Right lung (tissue), 5 donors: ENCODE results near the gene PPFIA4. TPM values are rescaled to one million over a fixed set of nuclear protein-coding genes. Genes with fewer than 3 reads are reported as not detected.

Experiments used
- DNase-seq, 2 donors: peaks; one replicate each; pipeline ENCODE4 v3.0.0-alpha.2; 2013
- polyA plus RNA-seq, 5 donors: library from polyadenylated mRNA; unstranded; fragments of 120-200 nt; gene quantifications; one replicate each; pipeline versions ENCODE4 v1.2.1 to v1.2.3, GENCODE V29; 2013; ENCODE audit warnings: inconsistent platforms in 1 of 5, low replicate concordance in 1 of 5; ENCODE audit not compliant: insufficient read length in 5 of 5, insufficient read depth in 1 of 5

PPFIA4 gene
- polyA plus RNA-seq, 5 donors: 2.9 to 5.3 (median 3.1) TPM

DNA sequence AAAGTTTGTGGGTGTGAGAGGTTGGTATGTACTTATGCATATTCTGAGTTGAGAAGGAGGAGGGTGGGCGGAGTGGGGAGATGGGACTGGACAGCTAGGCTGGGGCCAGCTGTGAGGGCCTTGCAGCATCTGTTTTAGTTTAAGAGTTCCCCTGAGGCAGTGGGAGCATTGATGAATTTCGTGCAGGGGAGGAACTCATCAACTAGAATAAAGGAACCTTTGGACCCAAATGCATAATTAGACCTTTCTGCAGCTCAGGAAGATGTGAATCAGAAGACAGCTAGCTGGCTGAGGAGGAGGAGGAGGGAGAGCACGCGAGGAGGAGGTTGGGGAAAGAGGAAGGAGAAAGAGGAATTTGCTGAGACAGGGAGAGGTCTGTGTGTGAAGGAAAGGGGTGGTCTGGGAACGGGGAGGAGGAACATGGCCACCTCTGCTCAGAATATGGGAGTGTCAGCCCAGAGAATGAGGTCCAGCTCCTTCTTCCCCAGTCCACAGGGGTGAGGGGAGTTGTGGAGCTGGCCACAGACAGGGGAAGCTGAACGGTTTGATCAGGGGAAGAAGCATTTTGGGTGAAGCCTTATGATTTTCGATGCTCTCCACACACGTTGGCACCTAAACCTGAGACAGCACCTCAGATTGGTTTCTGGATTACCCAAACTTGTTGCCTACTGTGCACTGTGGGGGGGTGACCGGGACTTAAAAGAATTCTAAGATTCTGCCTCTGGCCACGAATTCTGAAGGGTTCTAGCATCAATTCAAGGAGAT is 31.8 kb downstream of the PPFIA4 start:
- no peak for DNase-seq

- DNase-seq: no peak
Measured at GRCh38 chr1:203058676-203058935, 32.3 kb downstream of the PPFIA4 start.

GRCh38 chr1:203059485-203059884 is 33.2 kb downstream of the PPFIA4 start:
- no peak for DNase-seq

- no peak for DNase-seq
Measured at GRCh38 chr1:203060115-203060514, 33.8 kb downstream of the PPFIA4 start.

DNA sequence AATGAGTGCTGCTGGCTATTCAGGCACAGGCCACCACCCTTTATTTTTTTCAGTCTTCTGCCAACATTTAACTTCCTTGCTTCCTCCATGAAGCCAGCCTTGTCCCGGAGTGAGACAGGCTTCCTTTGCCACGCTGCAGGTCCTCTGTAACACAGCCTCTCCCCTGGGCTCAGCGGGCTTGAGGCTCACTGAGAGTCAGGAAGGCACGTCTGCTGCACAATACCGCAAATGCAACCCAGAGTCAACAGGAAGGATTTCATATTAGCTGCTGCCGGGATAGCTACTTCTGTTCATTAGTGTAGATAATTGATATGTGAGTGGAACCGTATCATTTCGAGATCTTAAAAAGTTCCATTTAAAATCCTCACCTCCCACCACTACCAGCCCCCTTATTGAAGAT is 37.0 kb downstream of the PPFIA4 start:
- DNase-seq: no peak

GRCh38 chr1:203065191-203065590 is 38.9 kb downstream of the PPFIA4 start:
- DNase-seq: no peak

GRCh38 chr1:203065986-203066385 is 39.7 kb downstream of the PPFIA4 start:
- peak; percentile 38 to 44 for DNase-seq

DNA sequence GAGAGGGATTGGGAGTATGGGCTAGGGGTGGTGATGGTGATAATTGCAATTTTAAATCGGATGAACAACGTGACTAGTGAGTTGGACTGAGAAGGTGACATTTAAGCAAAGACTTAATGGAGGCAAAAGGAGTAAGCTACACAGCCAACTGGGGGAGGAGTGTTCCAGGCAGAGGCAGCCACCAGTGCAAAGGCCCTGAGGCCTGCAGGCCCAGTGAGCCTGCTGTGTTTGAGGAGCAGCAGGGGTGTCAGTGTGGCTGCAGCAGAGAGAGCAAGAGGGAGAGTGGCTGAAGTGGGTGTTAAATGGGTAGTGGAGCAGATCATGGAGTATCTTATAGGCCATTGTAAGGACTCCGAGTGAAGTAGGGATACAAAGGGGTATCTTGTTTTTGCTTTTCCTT is 40.7 kb downstream of the PPFIA4 start:
- DNase-seq: no peak

DNA sequence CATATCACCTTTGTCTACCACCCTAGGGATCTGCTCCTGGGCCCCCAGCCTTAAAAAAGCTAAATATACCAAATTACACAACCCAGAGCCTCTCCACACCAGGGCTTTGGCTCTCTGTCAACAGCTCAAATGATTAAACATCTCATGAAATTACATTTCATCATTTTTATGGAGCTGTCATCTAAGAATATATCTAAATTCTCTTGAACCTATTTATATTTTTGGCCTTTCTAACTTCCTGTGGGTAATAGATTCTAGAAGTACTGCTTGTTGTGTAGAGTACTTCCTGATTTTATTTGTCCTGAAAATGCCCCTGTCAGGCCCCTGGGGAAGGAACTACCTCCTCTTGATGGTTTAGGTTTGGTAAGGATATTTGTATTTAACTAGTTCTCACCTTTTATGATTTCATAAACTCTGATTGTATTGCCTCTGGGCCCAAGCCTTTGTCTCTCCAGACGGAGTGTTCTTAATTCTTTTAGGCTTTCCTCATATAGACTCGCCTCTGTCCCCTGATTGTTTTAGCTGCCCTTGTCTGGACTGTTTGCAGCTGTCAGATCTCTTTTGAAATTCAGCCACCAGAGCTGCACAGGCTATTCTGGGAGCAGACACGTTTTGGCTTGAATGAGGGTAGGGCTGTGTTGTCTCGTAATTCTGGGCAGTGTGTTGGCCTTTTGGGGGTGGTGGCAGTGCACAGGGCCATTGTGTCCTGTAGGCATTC is 42.9 kb downstream of the PPFIA4 start:
- DNase-seq: peak; percentile 73 to 85

DNA sequence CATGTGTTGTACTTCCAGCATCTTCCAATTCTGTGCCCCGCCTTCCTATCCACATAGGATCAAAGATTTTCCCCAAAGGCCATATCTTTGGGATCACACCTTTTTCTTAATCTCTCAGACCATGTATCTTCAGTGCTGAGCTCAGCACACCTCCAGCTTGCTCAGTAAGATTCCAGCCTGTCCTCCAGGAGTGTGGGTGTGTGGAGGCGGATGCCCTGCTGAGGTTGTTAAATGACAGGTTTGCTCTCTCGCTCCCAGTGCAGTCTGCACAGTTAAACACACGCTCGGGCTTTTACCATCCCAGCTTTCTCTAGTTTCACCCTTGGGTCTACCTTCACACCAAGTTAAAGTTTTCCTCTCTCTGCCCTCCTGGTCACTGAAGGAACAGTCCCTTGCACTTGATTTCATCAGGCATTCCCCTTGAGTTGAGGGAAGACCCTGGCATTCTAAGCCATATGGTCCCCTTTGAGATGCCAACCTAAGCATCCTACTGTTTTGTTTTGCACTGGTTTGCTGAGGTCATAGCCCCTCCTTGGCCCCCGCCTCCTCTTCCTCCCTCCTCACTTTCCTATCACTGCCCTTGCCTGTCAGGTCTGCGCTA is 45.8 kb downstream of the PPFIA4 start:
- DNase-seq: no peak

- no peak for DNase-seq
Measured at GRCh38 chr1:203072911-203073310, 46.6 kb downstream of the PPFIA4 start.

GRCh38 chr1:203073469-203073868 is 47.2 kb downstream of the PPFIA4 start:
- no peak for DNase-seq

DNA sequence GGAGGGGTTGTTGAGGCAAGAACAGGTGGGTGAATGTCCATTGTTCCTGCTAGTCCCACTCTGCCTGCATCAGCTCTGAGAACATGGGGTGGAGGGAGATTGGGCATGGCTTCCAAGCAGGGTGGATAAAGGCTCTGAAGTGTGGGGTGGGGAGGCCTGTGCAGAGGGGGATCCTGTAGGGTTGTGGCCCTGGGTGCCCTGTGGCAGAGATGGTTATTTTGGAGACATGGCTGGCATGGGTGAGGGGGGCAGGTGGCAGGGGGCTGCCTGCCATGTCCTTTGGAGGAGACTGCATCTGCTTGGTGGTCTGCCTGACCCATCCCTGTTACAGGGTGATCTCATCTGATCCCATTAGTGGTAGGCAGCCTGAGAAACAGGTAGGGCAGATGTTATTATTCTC is 48.3 kb downstream of the PPFIA4 start:
- no peak for DNase-seq

DNA sequence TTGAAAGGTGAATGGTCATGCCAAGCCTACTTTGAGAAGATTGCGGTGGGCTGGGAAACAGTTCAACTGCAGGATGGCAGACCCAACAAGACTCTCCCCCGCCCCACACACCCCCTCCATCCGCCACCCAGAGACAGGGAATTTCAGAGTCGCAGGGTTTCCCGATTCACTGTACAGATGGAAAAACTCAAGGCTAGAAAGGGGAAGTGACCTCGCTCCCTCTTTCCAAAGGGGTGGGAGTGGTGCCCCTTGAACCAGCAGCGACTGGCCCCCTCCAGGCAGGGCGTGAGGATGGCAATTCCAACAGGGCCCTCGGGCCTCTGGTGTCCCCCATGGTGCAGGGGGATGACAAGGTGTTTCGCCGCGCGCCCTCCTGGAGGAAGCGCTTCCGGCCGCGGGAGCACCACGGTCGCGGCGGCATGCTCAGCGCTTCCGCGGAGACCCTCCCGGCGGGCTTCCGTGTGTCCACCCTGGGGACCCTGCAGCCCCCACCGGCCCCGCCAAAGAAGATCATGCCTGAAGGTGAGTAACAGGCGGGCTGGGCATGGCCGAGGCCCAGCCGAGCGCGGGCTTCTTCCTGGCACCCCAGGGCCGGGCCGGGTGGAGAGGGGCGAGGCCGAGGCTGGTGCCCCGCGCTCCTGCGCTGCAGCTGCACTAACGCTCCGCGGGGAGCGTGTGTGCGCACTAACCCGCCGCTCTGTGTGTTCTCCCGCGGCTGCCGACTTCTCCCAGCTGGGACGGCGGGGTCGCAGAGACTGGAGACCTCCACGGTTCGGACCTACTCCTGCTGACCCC is 49.1 kb downstream of the PPFIA4 start:
- peak in 1 of 2 donors; percentile 15 for DNase-seq

DNA sequence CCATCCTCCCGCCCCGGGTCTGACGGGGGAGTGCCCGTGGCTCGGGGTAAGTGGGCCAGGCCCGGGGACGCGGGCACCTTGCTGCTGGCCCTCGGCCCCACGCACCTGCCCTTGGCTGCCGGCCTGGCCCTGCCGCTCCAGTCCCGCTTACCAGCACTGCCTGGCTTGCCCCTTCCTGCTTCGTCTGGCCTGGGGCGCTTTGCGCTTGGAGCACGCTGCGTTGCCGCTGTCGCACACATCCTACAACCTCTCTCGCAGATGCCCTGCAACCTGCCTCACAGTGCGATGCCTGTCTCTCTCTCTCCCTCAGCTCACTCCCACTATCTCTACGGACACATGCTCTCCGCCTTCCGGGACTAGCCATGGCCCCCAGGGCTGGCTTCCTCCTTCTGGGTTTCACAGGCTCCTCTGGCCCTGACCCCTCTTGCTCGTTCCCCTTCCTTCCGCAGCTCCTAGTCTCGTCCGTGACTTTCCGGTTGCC is 49.8 kb downstream of the PPFIA4 start:
- no peak for DNase-seq

DNA sequence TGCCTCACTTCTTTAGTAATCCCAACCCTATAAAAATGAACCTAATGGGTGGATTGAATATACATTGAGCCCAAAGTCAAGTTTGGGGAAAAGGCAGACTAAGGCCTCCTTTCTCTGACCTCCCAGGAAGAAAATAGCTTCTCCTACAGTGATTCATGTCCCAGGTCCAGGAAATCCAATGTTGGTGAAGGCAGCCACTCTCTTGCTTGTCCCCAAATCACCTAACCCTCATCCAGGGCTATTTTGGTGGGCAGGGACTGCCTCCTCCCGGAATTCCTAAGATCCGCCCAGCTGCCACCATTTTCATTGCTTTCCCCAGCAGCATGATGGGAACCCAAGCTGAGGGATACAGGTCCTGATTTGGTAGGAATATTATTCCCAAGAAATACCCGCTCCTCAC is 51.1 kb downstream of the PPFIA4 start:
- DNase-seq: no peak

- DNase-seq: no peak
Measured at GRCh38 chr1:203077956-203078355, 51.7 kb downstream of the PPFIA4 start.

DNA sequence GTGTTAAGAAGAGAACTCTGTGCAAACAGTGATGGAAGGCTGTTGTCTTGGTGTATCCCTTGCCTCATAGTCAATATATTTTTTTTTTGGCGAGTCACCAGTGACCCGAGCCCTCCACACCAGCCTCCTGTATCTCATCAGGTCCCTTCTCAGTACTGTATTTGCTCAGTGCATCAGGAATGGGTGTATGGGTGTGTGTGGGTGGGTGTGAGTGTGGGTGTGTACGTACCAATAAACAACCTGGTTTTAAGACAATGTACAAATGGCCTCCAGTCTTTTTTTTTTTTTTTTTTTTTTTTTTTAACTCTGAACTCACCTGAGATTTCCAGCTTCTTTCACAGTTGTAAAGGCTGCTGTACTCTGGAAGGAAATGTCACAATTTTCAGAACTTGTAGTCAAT is 52.2 kb downstream of the PPFIA4 start:
- no peak for DNase-seq

DNA sequence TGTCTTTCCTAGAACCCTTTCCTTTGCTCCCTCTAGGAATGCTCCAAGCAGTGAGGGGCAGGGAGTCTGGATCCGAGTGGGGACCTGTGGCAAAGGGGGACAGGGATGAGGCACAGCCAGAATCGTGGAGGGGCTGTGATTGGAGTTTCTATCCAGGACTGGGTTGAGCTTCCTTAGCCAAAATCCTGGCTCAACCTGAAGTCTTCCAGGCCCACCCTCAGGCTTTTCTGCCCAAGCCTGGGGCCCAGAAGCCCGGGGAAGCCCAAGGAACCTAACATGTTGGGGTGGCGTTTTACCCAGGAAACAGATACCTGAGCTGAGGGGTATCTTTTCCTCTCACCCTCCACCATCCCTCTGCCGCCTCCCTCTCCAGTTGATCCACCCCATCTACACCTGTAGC is 54.2 kb downstream of the PPFIA4 start:
- DNase-seq: no peak

- DNase-seq: no peak
Measured at GRCh38 chr1:203081465-203082230, 55.4 kb downstream of the PPFIA4 start.

GRCh38 chr1:203082231-203082505 is 55.9 kb downstream of the PPFIA4 start:
- no peak for DNase-seq
